Mesenchymal stem cell (in vitro differentiated cells and primary cell): ENCODE results near the gene ADAMTS7.
A peak's percentile ranks its signal among the peaks of the same experiment; 100 is the strongest.

Source experiments
- DNase-seq: peaks from one replicate; pipeline ENCODE4 v3.0.0-alpha.2; 2013
- H2AFZ ChIP-seq: one replicate; pipeline ENCODE4 v1.6.1; 2013; ENCODE audit warnings: low read depth, mild to moderate bottlenecking, control low read depth, inconsistent platforms, low read length, moderate library complexity
- H2AK5ac ChIP-seq: 2 replicates; pipeline ENCODE4 v1.6.1; 2013; ENCODE audit warnings: low read length, moderate library complexity, mild to moderate bottlenecking, inconsistent platforms; ENCODE audit not compliant: severe bottlenecking
- H2BK120ac ChIP-seq: one replicate; pipeline ENCODE4 v1.6.1; 2013; ENCODE audit warnings: low read depth, mild to moderate bottlenecking, inconsistent platforms, low read length, moderate library complexity
- H2BK12ac ChIP-seq, 2 experiments: one replicate each; pipeline ENCODE4 v1.6.1; 2013; ENCODE audit warnings: inconsistent platforms in 2 of 2, low read length in 2 of 2, mild to moderate bottlenecking in 2 of 2, moderate library complexity in 2 of 2, control low read depth in 1 of 2
- H2BK15ac ChIP-seq: one replicate; pipeline ENCODE4 v1.6.1; 2013; ENCODE audit warnings: mild to moderate bottlenecking, low read depth, inconsistent platforms; ENCODE audit not compliant: poor library complexity, severe bottlenecking
- H2BK5ac ChIP-seq: 2 replicates; pipeline ENCODE4 v1.6.1; 2013; ENCODE audit warnings: low read depth, mild to moderate bottlenecking, low read length, control low read depth, inconsistent platforms; ENCODE audit not compliant: poor library complexity, severe bottlenecking
- H3K14ac ChIP-seq, 2 experiments: one replicate each; pipeline ENCODE4 v1.6.1; 2013; ENCODE audit warnings: inconsistent platforms in 2 of 2, low read length in 2 of 2, control low read depth in 1 of 2, mild to moderate bottlenecking in 1 of 2, moderate library complexity in 1 of 2
- H3K18ac ChIP-seq, 2 experiments: one replicate each; pipeline ENCODE4 v1.6.1; 2013; ENCODE audit warnings: inconsistent platforms in 2 of 2, low read length in 2 of 2, control low read depth in 1 of 2, low read depth in 1 of 2, mild to moderate bottlenecking in 1 of 2
- H3K23ac ChIP-seq, 2 experiments: one replicate each; pipeline ENCODE4 v1.6.1; 2013; ENCODE audit warnings: inconsistent platforms in 2 of 2, low read length in 2 of 2, mild to moderate bottlenecking in 2 of 2, moderate library complexity in 2 of 2, control low read depth in 1 of 2
- H3K27ac ChIP-seq: 2 replicates; pipeline ENCODE4 v1.5.1; 2013; ENCODE audit warnings: mild to moderate bottlenecking, moderate library complexity, low read length, control low read depth, inconsistent platforms; ENCODE audit not compliant: poor library complexity, severe bottlenecking
- H3K27me3 ChIP-seq, 2 experiments: 2 replicates each; pipeline versions ENCODE4 v1.6.1 to v1.7.0; 2013; ENCODE audit warnings: low read length in 2 of 2, mild to moderate bottlenecking in 2 of 2, moderate library complexity in 2 of 2, control low read depth in 1 of 2, inconsistent platforms in 1 of 2; ENCODE audit not compliant: control insufficient read depth in 1 of 2, insufficient read depth in 1 of 2
- H3K36me3 ChIP-seq, 2 experiments: 2 replicates each; pipeline versions ENCODE4 v1.6.1 to v1.7.0; 2013; ENCODE audit warnings: low read length in 2 of 2, control low read depth in 1 of 2, inconsistent platforms in 1 of 2, low read depth in 1 of 2, mild to moderate bottlenecking in 1 of 2; ENCODE audit not compliant: insufficient read depth in 2 of 2, control insufficient read depth in 1 of 2
- H3K4ac ChIP-seq, 2 experiments: one replicate each; pipeline ENCODE4 v1.6.1; 2013; ENCODE audit warnings: inconsistent platforms in 2 of 2, low read length in 2 of 2, mild to moderate bottlenecking in 2 of 2, moderate library complexity in 2 of 2, control low read depth in 1 of 2, low read depth in 1 of 2
- H3K4me1 ChIP-seq: 2 replicates; pipeline ENCODE4 v1.6.1; 2013; ENCODE audit warnings: low read depth, low read length, control low read depth; ENCODE audit not compliant: control insufficient read depth, insufficient read depth
- H3K4me2 ChIP-seq: 2 replicates; pipeline ENCODE4 v1.6.1; 2013; ENCODE audit warnings: low read length, mild to moderate bottlenecking, inconsistent platforms; ENCODE audit not compliant: poor library complexity, severe bottlenecking
- H3K4me3 ChIP-seq, 2 experiments: 2 replicates each; pipeline versions ENCODE4 v1.5.1 to v1.7.0; 2013; ENCODE audit warnings: low read length in 2 of 2, mild to moderate bottlenecking in 2 of 2, control low read depth in 1 of 2, low read depth in 1 of 2; ENCODE audit not compliant: insufficient read depth in 1 of 2
- H3K79me1 ChIP-seq: replicated peaks from 2 replicates; pipeline ENCODE4 v1.6.1; 2013; ENCODE audit warnings: mild to moderate bottlenecking, control low read depth, low read length, inconsistent platforms; ENCODE audit not compliant: poor library complexity, severe bottlenecking
- H3K9ac ChIP-seq: 2 replicates; pipeline ENCODE4 v1.7.0; 2013; ENCODE audit warnings: mild to moderate bottlenecking, low read length, moderate library complexity
- H3K9me3 ChIP-seq: 2 replicates; pipeline ENCODE4 v1.7.0; 2013; ENCODE audit warnings: mild to moderate bottlenecking, low read length; ENCODE audit not compliant: control insufficient read depth
- H4K8ac ChIP-seq: one replicate; pipeline ENCODE4 v1.6.1; 2013; ENCODE audit warnings: inconsistent platforms, mild to moderate bottlenecking, low read length, moderate library complexity
- H4K91ac ChIP-seq: one replicate; pipeline ENCODE4 v1.6.1; 2013; ENCODE audit warnings: mild to moderate bottlenecking, low read length, inconsistent platforms
- WGBS: methylation state at CpG from one replicate; pipeline ENCODE4 v1.1.7; 2013; ENCODE audit warnings: mixed read lengths; 5-methylcytosine and 5-hydroxymethylcytosine counted together

ADAMTS7 gene

GRCh38 chr15:78717956-78718656 is 93.2 kb downstream of the ADAMTS7 start:
- Histone ChIP-seq H2BK12ac (no peak overlapping the region), H2BK120ac (no peak overlapping the region), H2BK5ac (no peak overlapping the region), H3K4me3 (no peak overlapping the region), H3K9ac (no peak overlapping the region), H2AFZ (no peak overlapping the region), H2BK15ac (no peak overlapping the region), H4K91ac (no peak overlapping the region), H3K4me2 (no peak overlapping the region), H3K79me1 (no peaks in the 10 kb centered on the region), H4K8ac (no peak overlapping the region), H3K23ac (no peak overlapping the region), H3K27ac (no peak overlapping the region), H3K4ac (no peak overlapping the region), H2AK5ac (no peak overlapping the region), H3K4me1 (no peaks in the 10 kb centered on the region), H3K36me3 (no peaks in the 10 kb centered on the region), H3K18ac (no peak overlapping the region), H3K14ac (no peak overlapping the region), H3K27me3 (no peaks in the 10 kb centered on the region), H3K9me3 (peaks cover 8% of the 10 kb centered on the region)
- WGBS, result 100% methylated on average over 1 of the region's 2 CpGs
- DNase-seq, result no peak

GRCh38 chr15:78716651-78717050 is 94.6 kb downstream of the ADAMTS7 start:
- Histone ChIP-seq H2BK12ac (no peak overlapping the region), H2BK15ac (no peak overlapping the region), H3K9ac (peak overlapping the region; percentile 53), H3K27ac (no peak overlapping the region), H3K14ac (no peak overlapping the region), H2BK5ac (no peak overlapping the region), H3K4me3 (no peak overlapping the region), H3K9me3 (peaks cover 11% of the 10 kb centered on the region), H3K27me3 (no peaks in the 10 kb centered on the region), H4K8ac (no peak overlapping the region), H2AFZ (no peak overlapping the region), H3K18ac (no peak overlapping the region), H4K91ac (no peak overlapping the region), H2AK5ac (no peak overlapping the region), H3K4ac (no peak overlapping the region), H2BK120ac (no peak overlapping the region), H3K23ac (no peak overlapping the region), H3K4me2 (no peak overlapping the region), H3K4me1 (no peaks in the 10 kb centered on the region), H3K36me3 (no peaks in the 10 kb centered on the region), H3K79me1 (no peaks in the 10 kb centered on the region)
- 93% methylated on average over 2 of the region's 2 CpGs for WGBS
- no peak for DNase-seq

GRCh38 chr15:78715930-78716329 is 95.3 kb downstream of the ADAMTS7 start:
- H2BK15ac ChIP-seq, result no peak overlapping the region
- WGBS, result 64% methylated on average over 1 of the region's 2 CpGs
- peak; percentile 10 for DNase-seq
- no peak overlapping the region for H3K23ac ChIP-seq
- peaks cover 11% of the 10 kb centered on the region for H3K9me3 ChIP-seq
- no peak overlapping the region for H2BK5ac ChIP-seq
- no peak overlapping the region for H3K4ac ChIP-seq
- no peak overlapping the region for H2AFZ ChIP-seq
- no peak overlapping the region for H3K4me3 ChIP-seq
- H2AK5ac ChIP-seq, result no peak overlapping the region
- H3K79me1 ChIP-seq, result no peaks in the 10 kb centered on the region
- H3K14ac ChIP-seq, result no peak overlapping the region
- H3K36me3 ChIP-seq, result no peaks in the 10 kb centered on the region
- H3K4me2 ChIP-seq, result no peak overlapping the region
- no peak overlapping the region for H2BK12ac ChIP-seq
- no peak overlapping the region for H3K27ac ChIP-seq
- H3K4me1 ChIP-seq, result no peaks in the 10 kb centered on the region
- H2BK120ac ChIP-seq, result no peak overlapping the region
- no peak overlapping the region for H4K91ac ChIP-seq
- H3K18ac ChIP-seq, result no peak overlapping the region
- peak overlapping the region; percentile 53 for H3K9ac ChIP-seq
- no peaks in the 10 kb centered on the region for H3K27me3 ChIP-seq
- H4K8ac ChIP-seq, result no peak overlapping the region

- Histone ChIP-seq H3K9me3 (peaks cover 11% of the 10 kb centered on the region), H3K4ac (no peak overlapping the region), H3K23ac (no peak overlapping the region), H2BK12ac (no peak overlapping the region), H3K4me3 (no peak overlapping the region), H3K79me1 (no peaks in the 10 kb centered on the region), H2AFZ (no peak overlapping the region), H3K9ac (peak overlapping the region; percentile 10), H3K4me1 (no peaks in the 10 kb centered on the region), H3K27me3 (no peaks in the 10 kb centered on the region), H2BK5ac (no peak overlapping the region), H3K14ac (no peak overlapping the region), H3K18ac (no peak overlapping the region), H4K91ac (no peak overlapping the region), H3K4me2 (no peak overlapping the region), H4K8ac (no peak overlapping the region), H3K27ac (no peak overlapping the region), H2BK15ac (no peak overlapping the region), H3K36me3 (no peaks in the 10 kb centered on the region), H2BK120ac (no peak overlapping the region), H2AK5ac (no peak overlapping the region)
- DNase-seq, result no peak
- 95% methylated on average over 4 of the region's 5 CpGs for WGBS
These were observed 95.8 kb downstream of the ADAMTS7 start for GRCh38 chr15:78715434-78715833.
